Neural cell (in vitro differentiated cells): ENCODE results near the gene TRIO. TPM values are rescaled to one million over a fixed set of nuclear protein-coding genes. Genes with fewer than 3 reads are reported as not detected.

Source experiments
- H2AFZ ChIP-seq: fragments of 200-600, 300-800 bp; sonication (generic), shearing (Covaris generic); 2 replicates; pipeline ENCODE4 v1.6.0; 2014; ENCODE audit warnings: low read depth, mild to moderate bottlenecking, antibody characterized with exemption, low read length, moderate library complexity
- H3F3A ChIP-seq: fragments of 200-600 bp; shearing (Covaris generic); 2 replicates; pipeline ENCODE4 v1.6.1; 2016; ENCODE audit warnings: mild to moderate bottlenecking, moderate library complexity, mixed read lengths, antibody characterized with exemption, low read length; ENCODE audit not compliant: insufficient read depth, poor library complexity, severe bottlenecking
- H3K27ac ChIP-seq: fragments of 200-600, 300-800 bp; sonication (generic), shearing (Covaris generic); 2 replicates; pipeline ENCODE4 v1.5.1; 2014; ENCODE audit warnings: mild to moderate bottlenecking, low read length, moderate library complexity
- H3K27me3 ChIP-seq: fragments of 300-800, 200-600 bp; sonication (generic), shearing (Covaris generic); 2 replicates; pipeline ENCODE4 v1.6.0; 2014; ENCODE audit warnings: mild to moderate bottlenecking, low read depth, low read length, moderate library complexity; ENCODE audit not compliant: insufficient read depth
- H3K36me3 ChIP-seq: fragments of 300-800, 200-600 bp; sonication (generic), shearing (Covaris generic); 2 replicates; pipeline ENCODE4 v1.5.1; 2014; ENCODE audit warnings: mild to moderate bottlenecking, antibody characterized with exemption, low read length, moderate library complexity; ENCODE audit not compliant: insufficient read depth
- H3K4me2 ChIP-seq: fragments of 300-800, 200-600 bp; sonication (generic), shearing (Covaris generic); 2 replicates; pipeline ENCODE4 v1.6.0; 2014; ENCODE audit warnings: mild to moderate bottlenecking, low read length
- H3K4me3 ChIP-seq: fragments of 300-800, 200-600 bp; sonication (generic), shearing (Covaris generic); 2 replicates; pipeline ENCODE4 v1.5.1; 2014; ENCODE audit warnings: mild to moderate bottlenecking, low read length, moderate library complexity
- H3K79me2 ChIP-seq: fragments of 200-600 bp; shearing (Covaris generic); replicated peaks from 2 replicates; pipeline ENCODE4 v1.6.0; 2014; ENCODE audit warnings: mild to moderate bottlenecking, low read length, moderate library complexity; ENCODE audit not compliant: insufficient read depth
- H3K9ac ChIP-seq: fragments of 300-800, 200-600 bp; sonication (generic), shearing (Covaris generic); 2 replicates; pipeline ENCODE4 v1.6.1; 2016; ENCODE audit warnings: mild to moderate bottlenecking, low read length, mixed read lengths
- H3K9me2 ChIP-seq: fragments of 200-600 bp; shearing (Covaris generic); 2 replicates; pipeline ENCODE4 v1.6.1; 2016; ENCODE audit warnings: mild to moderate bottlenecking, low read length, mixed read lengths; ENCODE audit not compliant: insufficient read depth
- H3K9me3 ChIP-seq: fragments of 200-600, 300-800 bp; sonication (generic), shearing (Covaris generic); 2 replicates; pipeline ENCODE4 v1.6.1; 2016; ENCODE audit warnings: mild to moderate bottlenecking, mixed run types, low read length, moderate library complexity, mixed read lengths
- H4K20me1 ChIP-seq: fragments of 200-600 bp; shearing (Covaris generic); 2 replicates; pipeline ENCODE4 v1.6.1; 2016; ENCODE audit warnings: mild to moderate bottlenecking, mixed run types; ENCODE audit not compliant: insufficient read depth
- EP300 ChIP-seq: fragments of 450-650 bp; conservative IDR thresholded peaks from 2 replicates; pipeline ENCODE4 v1.6.1; 2014; ENCODE audit warnings: antibody characterized with exemption, mild to moderate bottlenecking, moderate library complexity; ENCODE audit not compliant: poor library complexity, severe bottlenecking
- EZH2 ChIP-seq: fragments of 200-600, 300-800 bp; shearing (Covaris generic), sonication (generic); IDR thresholded peaks from 2 replicates; pipeline ENCODE4 v1.6.1; 2014; ENCODE audit warnings: antibody characterized with exemption, low read length, borderline replicate concordance, mild to moderate bottlenecking; ENCODE audit not compliant: insufficient read depth, poor library complexity, severe bottlenecking
- MXI1 ChIP-seq: fragments of 450-650 bp; conservative IDR thresholded peaks from 2 replicates; pipeline ENCODE4 v1.6.1; 2014; ENCODE audit warnings: antibody characterized with exemption, mild to moderate bottlenecking; ENCODE audit not compliant: poor library complexity, severe bottlenecking
- POLR2AphosphoS5 ChIP-seq: IDR thresholded peaks from 2 replicates; pipeline ENCODE4 v1.6.1; 2012
- RAD21 ChIP-seq: fragments of 450-650 bp; conservative IDR thresholded peaks from 2 replicates; pipeline ENCODE4 v1.6.1; 2014; ENCODE audit warnings: antibody characterized with exemption, mild to moderate bottlenecking, moderate library complexity
- REST ChIP-seq: IDR thresholded peaks from 2 replicates; pipeline ENCODE4 v1.6.1; 2012; ENCODE audit warnings: borderline replicate concordance
- SMC3 ChIP-seq: fragments of 450-650 bp; conservative IDR thresholded peaks from 2 replicates; pipeline ENCODE4 v1.6.1; 2014; ENCODE audit warnings: antibody characterized with exemption, mild to moderate bottlenecking, moderate library complexity; ENCODE audit not compliant: poor library complexity
- TAF1 ChIP-seq: IDR thresholded peaks from 2 replicates; pipeline ENCODE4 v1.6.1; 2012; ENCODE audit warnings: low read depth
- polyA plus RNA-seq: library from polyadenylated mRNA; depleted of rRNA; stranded (reverse); fragments of >200 nt; gene quantifications from 2 replicates; pipeline ENCODE4 v1.2.3, GENCODE V29; 2014
- TF ChIP-seq, protein P1 (sequence below): fragments of 450-650 bp; IDR thresholded peaks from 2 replicates; pipeline ENCODE4 v1.5.1; 2014; ENCODE audit warnings: antibody characterized with exemption, mild to moderate bottlenecking, moderate library complexity; ENCODE audit not compliant: poor library complexity, severe bottlenecking

TRIO gene
- polyA plus RNA-seq, 1 donor from 2014 or later = 168 TPM

DNA sequence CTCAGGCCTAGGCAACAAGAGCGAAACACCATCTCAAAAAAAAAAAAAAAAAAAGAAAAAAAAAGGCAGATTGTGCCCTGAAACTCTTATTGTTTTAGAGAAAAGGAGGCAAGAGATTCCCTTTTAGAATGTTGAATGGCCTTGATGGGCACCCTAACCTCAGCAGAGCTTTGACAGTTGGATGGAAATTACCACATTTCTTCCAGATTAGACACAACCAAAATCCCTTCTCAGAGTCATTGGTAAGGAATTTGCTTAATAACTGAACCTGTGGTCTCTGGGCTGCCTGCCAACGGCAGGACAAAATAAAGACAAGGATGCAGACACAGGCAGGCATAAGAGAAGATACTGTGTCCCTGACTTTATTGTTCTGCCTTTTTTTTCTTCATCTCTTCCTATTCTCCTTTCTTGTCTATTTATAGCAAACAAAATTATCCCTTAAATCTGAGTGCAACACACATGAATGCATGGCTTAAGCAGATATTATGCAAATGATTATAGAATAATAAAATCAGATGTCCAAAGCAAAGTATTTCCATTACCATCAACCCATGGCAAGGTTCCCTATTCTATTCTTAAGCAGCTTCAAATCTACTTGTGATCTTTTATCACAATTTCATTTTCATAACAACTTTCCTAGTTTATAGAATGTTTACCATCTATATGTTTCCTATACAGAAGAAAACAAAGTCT lies 37.3 kb upstream of the TRIO start:
- H3F3A ChIP-seq = no peaks in the 10 kb centered on the region
- no peak overlapping the region for H2AFZ ChIP-seq
- H3K27ac ChIP-seq = no peak overlapping the region
- H3K4me3 ChIP-seq = no peak overlapping the region
- H4K20me1 ChIP-seq = no peaks in the 10 kb centered on the region
- H3K9me2 ChIP-seq = no peaks in the 10 kb centered on the region
- H3K36me3 ChIP-seq = no peaks in the 10 kb centered on the region
- H3K79me2 ChIP-seq = no peaks in the 10 kb centered on the region
- H3K27me3 ChIP-seq = no peaks in the 10 kb centered on the region
- no peak overlapping the region for H3K4me2 ChIP-seq
- no peaks in the 10 kb centered on the region for H3K9me3 ChIP-seq
- TF ChIP-seq MXI1 (no peak), EZH2 (no peak), EP300 (no peak), SMC3 (no peak), RAD21 (no peak), REST (no peak), TAF1 (no peak)
- TF ChIP-seq, protein P1, sequence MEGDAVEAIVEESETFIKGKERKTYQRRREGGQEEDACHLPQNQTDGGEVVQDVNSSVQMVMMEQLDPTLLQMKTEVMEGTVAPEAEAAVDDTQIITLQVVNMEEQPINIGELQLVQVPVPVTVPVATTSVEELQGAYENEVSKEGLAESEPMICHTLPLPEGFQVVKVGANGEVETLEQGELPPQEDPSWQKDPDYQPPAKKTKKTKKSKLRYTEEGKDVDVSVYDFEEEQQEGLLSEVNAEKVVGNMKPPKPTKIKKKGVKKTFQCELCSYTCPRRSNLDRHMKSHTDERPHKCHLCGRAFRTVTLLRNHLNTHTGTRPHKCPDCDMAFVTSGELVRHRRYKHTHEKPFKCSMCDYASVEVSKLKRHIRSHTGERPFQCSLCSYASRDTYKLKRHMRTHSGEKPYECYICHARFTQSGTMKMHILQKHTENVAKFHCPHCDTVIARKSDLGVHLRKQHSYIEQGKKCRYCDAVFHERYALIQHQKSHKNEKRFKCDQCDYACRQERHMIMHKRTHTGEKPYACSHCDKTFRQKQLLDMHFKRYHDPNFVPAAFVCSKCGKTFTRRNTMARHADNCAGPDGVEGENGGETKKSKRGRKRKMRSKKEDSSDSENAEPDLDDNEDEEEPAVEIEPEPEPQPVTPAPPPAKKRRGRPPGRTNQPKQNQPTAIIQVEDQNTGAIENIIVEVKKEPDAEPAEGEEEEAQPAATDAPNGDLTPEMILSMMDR = no peak
- H3K9ac ChIP-seq = no peak overlapping the region

GRCh38 chr5:14107536-14107935 lies 35.6 kb upstream of the TRIO start:
- no peak overlapping the region for H3K4me3 ChIP-seq
- no peak overlapping the region for H3K9ac ChIP-seq
- H3K4me2 ChIP-seq = no peak overlapping the region
- no peak overlapping the region for H2AFZ ChIP-seq
- no peaks in the 10 kb centered on the region for H3K79me2 ChIP-seq
- H3K27ac ChIP-seq = no peak overlapping the region
- H3K36me3 ChIP-seq = no peaks in the 10 kb centered on the region
- H3K9me3 ChIP-seq = no peaks in the 10 kb centered on the region
- H3F3A ChIP-seq = no peaks in the 10 kb centered on the region
- TF ChIP-seq SMC3 = no peak
- TF ChIP-seq MXI1 = no peak
- TF ChIP-seq EZH2 = no peak
- TF ChIP-seq EP300 = no peak
- TF ChIP-seq TAF1 = no peak
- no peak for TF ChIP-seq POLR2AphosphoS5
- no peak for TF ChIP-seq RAD21
- TF ChIP-seq, protein P1 = no peak
- TF ChIP-seq REST = no peak
- no peaks in the 10 kb centered on the region for H3K27me3 ChIP-seq
- no peaks in the 10 kb centered on the region for H4K20me1 ChIP-seq
- no peaks in the 10 kb centered on the region for H3K9me2 ChIP-seq
